ENCODE data around the gene SCAMP2. TPM values are rescaled to one million over a fixed set of nuclear protein-coding genes. Genes with fewer than 3 reads are reported as not detected.

The SCAMP2 gene
- total RNA-seq, 1 experiment from 2014 or later, result 50.2 TPM

GRCh38 chr15:74824976-74825375 lies 48.2 kb downstream of the SCAMP2 start:
- Histone ChIP-seq H3K56ac (ENCODE audit: insufficient read length, low read depth, low read length) (no peak overlapping the region), H2AFZ (ENCODE audit: low read length) (no peak overlapping the region), H3K23ac (ENCODE audit: insufficient read length, low read depth, low read length) (no peak overlapping the region), H3K4me2 (ENCODE audit: insufficient read depth, insufficient read length, low read length) (no peak overlapping the region), H3K27me3 (ENCODE audit: insufficient read depth, low read length) (peaks cover 10% of the 10 kb centered on the region; the same call in 1 of the 2 replicates), H4K8ac (replicated peaks; ENCODE audit: insufficient read length, low read depth, low read length) (no peak overlapping the region), H3K79me2 (ENCODE audit: insufficient read depth, low read length) (no peaks in the 10 kb centered on the region), H3K23me2 (ENCODE audit: insufficient read length, low read depth, low read length, poor library complexity, severe bottlenecking) (no peaks in the 10 kb centered on the region), H4K20me1 (ENCODE audit: control insufficient read depth, insufficient read depth, insufficient read length) (no peaks in the 10 kb centered on the region), H3K9me3 (ENCODE audit: control insufficient read depth, low read depth, low read length) (no peaks in the 10 kb centered on the region), H2BK12ac (ENCODE audit: insufficient read length, low read depth, low read length) (no peak overlapping the region), H3K4ac (ENCODE audit: low read depth, low read length) (no peak overlapping the region), H3K27ac (ENCODE audit: insufficient read length, low read depth, low read length) (no peak overlapping the region), H2BK5ac (ENCODE audit: insufficient read length, low read length) (no peak overlapping the region), H3K18ac (ENCODE audit: insufficient read length, low read depth, low read length) (no peak overlapping the region), H3K79me1 (ENCODE audit: insufficient read depth, low read depth, low read length, poor library complexity, severe bottlenecking) (no peaks in the 10 kb centered on the region), H3K4me1 (ENCODE audit: insufficient read depth, low read length) (no peaks in the 10 kb centered on the region), H4K5ac (ENCODE audit: insufficient read length, low read depth, low read length) (no peak overlapping the region), H3K14ac (ENCODE audit: insufficient read depth, low read length) (no peak overlapping the region), H3K9ac (ENCODE audit: extremely low read depth, insufficient read length, low read length) (no peak overlapping the region), H4K91ac (ENCODE audit: insufficient read length, low read depth, low read length) (no peak overlapping the region), H2BK15ac (ENCODE audit: low read depth, low read length) (no peak overlapping the region), H2BK120ac (ENCODE audit: low read depth, low read length, poor library complexity, severe bottlenecking) (no peak overlapping the region), H2AK5ac (ENCODE audit: insufficient read length, low read length) (no peak overlapping the region), H2BK20ac (ENCODE audit: low read depth, low read length, poor library complexity, severe bottlenecking) (no peak overlapping the region), H3T11ph (ENCODE audit: low read length) (no peak overlapping the region)
- Mint-ChIP-seq H3K36me3 (ENCODE audit: insufficient read depth in 1 of 3, low read depth in 3 of 3) (no peaks in the 10 kb centered on the region), H3K9me3 (no peaks in the 10 kb centered on the region), H3K4me1 (peaks cover 11 to 47% of the 10 kb centered on the region in 2 experiments), H3K4me3 (no peak overlapping the region; a peak in 1 of 5 replicates), H3K27me3 (ENCODE audit: low read depth) (peaks cover 67% of the 10 kb centered on the region), H3K27ac (no peak overlapping the region)
- DNase-seq, result no peak
- WGBS (ENCODE audit: extremely low coverage, insufficient read length, low lambda C conversion rate), result no CpG with 5 or more reads among the region's 7 CpGs
- TF ChIP-seq, protein P1, sequence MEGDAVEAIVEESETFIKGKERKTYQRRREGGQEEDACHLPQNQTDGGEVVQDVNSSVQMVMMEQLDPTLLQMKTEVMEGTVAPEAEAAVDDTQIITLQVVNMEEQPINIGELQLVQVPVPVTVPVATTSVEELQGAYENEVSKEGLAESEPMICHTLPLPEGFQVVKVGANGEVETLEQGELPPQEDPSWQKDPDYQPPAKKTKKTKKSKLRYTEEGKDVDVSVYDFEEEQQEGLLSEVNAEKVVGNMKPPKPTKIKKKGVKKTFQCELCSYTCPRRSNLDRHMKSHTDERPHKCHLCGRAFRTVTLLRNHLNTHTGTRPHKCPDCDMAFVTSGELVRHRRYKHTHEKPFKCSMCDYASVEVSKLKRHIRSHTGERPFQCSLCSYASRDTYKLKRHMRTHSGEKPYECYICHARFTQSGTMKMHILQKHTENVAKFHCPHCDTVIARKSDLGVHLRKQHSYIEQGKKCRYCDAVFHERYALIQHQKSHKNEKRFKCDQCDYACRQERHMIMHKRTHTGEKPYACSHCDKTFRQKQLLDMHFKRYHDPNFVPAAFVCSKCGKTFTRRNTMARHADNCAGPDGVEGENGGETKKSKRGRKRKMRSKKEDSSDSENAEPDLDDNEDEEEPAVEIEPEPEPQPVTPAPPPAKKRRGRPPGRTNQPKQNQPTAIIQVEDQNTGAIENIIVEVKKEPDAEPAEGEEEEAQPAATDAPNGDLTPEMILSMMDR (conservative IDR thresholded peaks at IDR 0.05), result no peak
